Measurements from ENCODE around the gene SPIN2A.
A peak's percentile ranks its signal among the peaks of the same experiment; 100 is the strongest.
"Not testable (repeated sequence)": the region's sequence is repeated elsewhere in the genome, so short reads cannot be mapped to it uniquely, and the experiment has no call there.

Gene SPIN2A

DNA sequence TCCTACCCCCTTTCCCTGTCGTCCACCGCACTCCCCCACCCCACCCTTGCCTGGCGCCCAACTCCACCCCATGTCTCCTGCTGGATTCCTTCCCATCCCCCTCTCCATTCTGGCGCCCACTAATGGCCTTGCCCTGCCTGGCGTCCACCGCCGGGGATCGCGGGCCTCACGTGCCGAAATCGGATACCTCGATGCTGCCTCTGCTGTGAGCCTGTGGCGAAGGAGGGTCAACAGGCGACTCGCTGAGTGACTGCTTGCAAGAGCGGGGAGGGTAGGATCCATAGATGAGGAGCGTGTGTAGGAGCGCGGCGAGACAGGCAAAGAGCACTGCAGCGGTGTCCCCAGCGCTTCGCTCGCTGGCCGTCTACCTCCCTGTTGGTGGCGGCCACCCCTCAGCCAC, at the start of gene SPIN2A:
Gene SPIN2A, minus strand, starts transcription at position 325 of the 400 bp plus-strand sequence. CDS start 800 bp downstream, outside the sequence.
- DNase-seq (ENCODE audit: low spot score in 2 of 2); H3K9me3 Mint-ChIP-seq; H3K4me3 Mint-ChIP-seq; ATAC-seq (replicated peaks; ENCODE audit: extremely low read depth, poor library complexity, severe bottlenecking); H3K27ac Mint-ChIP-seq (ENCODE audit: low read depth); H3K27me3 Mint-ChIP-seq; H3K36me3 Mint-ChIP-seq (ENCODE audit: insufficient read depth): not testable (repeated sequence)
- H3K4me1 Mint-ChIP-seq: peaks cover 10% of the 10 kb centered on the region

DNA sequence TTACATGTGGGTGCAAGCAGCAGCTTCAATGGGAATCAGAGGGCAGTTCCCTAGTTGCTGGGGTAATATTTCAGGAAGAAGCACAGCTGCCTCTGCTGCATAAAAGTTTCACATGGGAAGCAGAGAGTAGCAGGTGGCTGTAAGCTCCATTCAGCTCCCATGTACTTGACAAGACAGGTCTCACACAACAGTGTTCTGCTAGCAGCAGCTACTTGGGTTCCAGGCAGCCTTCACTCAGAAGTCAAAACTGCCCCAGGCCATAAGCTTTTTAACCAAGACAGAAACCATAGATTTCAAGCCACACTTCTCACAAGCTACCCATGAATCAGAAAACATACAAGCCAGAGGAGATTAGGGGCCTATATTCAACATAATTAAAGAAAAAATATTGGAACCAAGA, 41.4 kb upstream of the SPIN2A start:
- ATAC-seq (replicated peaks; ENCODE audit: extremely low read depth, poor library complexity, severe bottlenecking): no peak
- Mint-ChIP-seq H3K27ac (ENCODE audit: low read depth) (no peak overlapping the region), H3K27me3 (no peaks in the 10 kb centered on the region)

DNA sequence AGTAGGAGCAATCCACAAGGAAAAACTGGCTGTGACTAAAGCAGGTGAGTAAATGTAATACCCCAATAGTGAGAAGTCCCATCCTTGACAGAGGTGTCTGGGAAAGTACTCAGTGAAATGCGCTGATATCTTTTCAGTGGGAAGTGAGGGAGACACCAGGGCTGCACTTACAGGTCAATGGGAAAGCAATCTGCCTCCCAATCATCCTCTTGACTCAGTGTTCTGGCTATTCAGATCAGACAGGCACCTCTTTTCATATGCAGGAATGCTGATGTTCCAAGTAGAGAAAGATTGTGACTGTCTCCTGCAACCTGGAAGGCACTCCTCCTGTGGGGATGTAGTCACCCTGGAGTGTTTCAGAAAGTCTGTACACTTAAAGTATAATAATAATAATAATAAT, 39.9 kb upstream of the SPIN2A start:
- DNase-seq (ENCODE audit: low spot score in 2 of 2) (no peak), ATAC-seq (replicated peaks; ENCODE audit: extremely low read depth, poor library complexity, severe bottlenecking) (no peak)
- Mint-ChIP-seq H3K4me3 (no peak overlapping the region), H3K27ac (ENCODE audit: low read depth) (no peak overlapping the region), H3K27me3 (no peaks in the 10 kb centered on the region), H3K9me3 (no peaks in the 10 kb centered on the region), H3K4me1 (no peaks in the 10 kb centered on the region), H3K36me3 (ENCODE audit: insufficient read depth) (no peaks in the 10 kb centered on the region)

More for the DNA sequence above, 41.4 kb upstream of the SPIN2A start:
- DNase-seq (ENCODE audit: low spot score in 2 of 2): no peak
- H3K4me3 Mint-ChIP-seq: no peak overlapping the region
- H3K36me3 Mint-ChIP-seq (ENCODE audit: insufficient read depth): no peaks in the 10 kb centered on the region
- H3K4me1 Mint-ChIP-seq: no peaks in the 10 kb centered on the region
- peaks cover 5% of the 10 kb centered on the region for H3K9me3 Mint-ChIP-seq

DNA sequence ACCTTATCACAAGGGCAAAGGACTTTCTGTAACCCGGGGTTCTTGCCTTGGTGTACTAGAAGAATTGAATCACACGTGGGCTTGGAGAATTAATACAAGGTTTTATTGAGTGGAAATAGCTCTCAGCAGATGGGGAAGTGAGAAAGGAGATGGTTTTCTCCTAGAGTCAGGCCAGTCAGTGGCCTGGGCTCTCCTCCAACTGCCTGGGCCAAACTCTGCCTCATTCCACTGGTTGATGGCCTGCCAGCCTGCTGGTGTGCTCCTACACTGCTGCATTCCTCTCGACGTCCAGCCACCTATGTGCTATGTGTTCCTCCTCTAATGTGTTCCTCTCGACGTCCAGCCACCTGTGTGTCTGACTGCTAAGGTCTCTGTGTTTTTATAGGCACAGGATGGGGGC, 35.3 kb upstream of the SPIN2A start:
- Mint-ChIP-seq H3K4me1 (no peaks in the 10 kb centered on the region), H3K4me3 (no peak overlapping the region), H3K27me3 (no peaks in the 10 kb centered on the region), H3K27ac (ENCODE audit: low read depth) (no peak overlapping the region), H3K9me3 (no peaks in the 10 kb centered on the region), H3K36me3 (ENCODE audit: insufficient read depth) (no peaks in the 10 kb centered on the region)
- DNase-seq (ENCODE audit: low spot score in 2 of 2) (no peak), ATAC-seq (replicated peaks; ENCODE audit: extremely low read depth, poor library complexity, severe bottlenecking) (no peak)

DNA sequence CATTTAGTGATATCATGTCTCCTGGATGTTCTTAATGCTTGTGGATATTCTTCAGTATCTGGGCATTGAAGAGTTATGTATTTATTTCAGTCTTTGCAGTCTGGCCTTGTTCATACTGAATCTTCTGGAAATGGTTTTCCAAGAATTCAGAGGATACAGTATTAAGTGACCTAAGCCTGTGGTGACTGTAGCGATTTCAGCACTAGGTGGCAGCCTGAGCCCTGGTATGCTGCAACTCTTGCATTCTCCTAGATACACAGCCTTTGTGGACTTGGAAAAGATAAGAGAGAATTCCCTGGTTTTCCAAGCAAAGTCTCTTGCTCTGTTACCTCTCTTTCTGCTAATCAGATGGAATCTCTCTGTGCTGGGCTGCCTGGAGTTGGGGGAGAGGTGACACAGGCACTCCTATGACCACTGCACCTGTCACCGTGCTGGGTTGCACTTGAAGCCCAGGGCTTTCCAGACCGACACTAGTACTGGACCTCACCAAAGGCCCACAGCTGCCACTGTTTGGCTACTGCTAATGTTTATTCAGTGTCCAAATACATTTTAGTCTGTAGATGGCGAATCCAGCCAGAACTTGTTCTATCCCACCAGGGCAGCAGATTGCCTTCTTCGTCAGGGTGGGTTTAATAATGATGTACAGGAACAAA, 19.3 kb upstream of the SPIN2A start:
- no peak overlapping the region for H3K27ac Mint-ChIP-seq (ENCODE audit: low read depth)
- ATAC-seq (replicated peaks; ENCODE audit: extremely low read depth, poor library complexity, severe bottlenecking): no peak
- no peaks in the 10 kb centered on the region for H3K4me1 Mint-ChIP-seq
- H3K9me3 Mint-ChIP-seq: no peaks in the 10 kb centered on the region
- no peaks in the 10 kb centered on the region for H3K27me3 Mint-ChIP-seq
- DNase-seq (ENCODE audit: low spot score in 2 of 2): no peak
- no peaks in the 10 kb centered on the region for H3K36me3 Mint-ChIP-seq (ENCODE audit: insufficient read depth)
- H3K4me3 Mint-ChIP-seq: no peak overlapping the region

DNA sequence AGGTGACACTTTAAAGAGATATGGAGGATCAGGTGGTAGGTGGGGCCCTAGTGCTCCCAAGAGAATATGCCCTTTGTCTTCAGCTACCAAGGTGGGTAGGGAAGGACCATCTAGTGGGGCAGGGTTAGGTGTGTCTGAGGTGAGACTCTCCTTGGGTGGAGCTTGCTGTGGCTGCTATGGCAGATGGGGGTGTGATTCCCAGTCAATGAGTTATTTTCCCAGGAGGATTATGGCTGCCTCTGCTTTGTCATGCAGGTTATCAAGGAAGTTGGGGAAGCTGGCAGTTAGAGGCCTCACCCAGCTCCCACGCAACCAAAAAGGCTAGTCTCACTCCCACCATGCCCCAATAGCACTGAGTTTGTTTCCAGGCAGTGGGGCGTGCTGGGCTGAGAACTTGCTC, 18.0 kb upstream of the SPIN2A start:
- Mint-ChIP-seq H3K27ac (ENCODE audit: low read depth) (no peak overlapping the region), H3K27me3 (no peaks in the 10 kb centered on the region), H3K36me3 (ENCODE audit: insufficient read depth) (no peaks in the 10 kb centered on the region), H3K9me3 (no peaks in the 10 kb centered on the region), H3K4me1 (no peaks in the 10 kb centered on the region), H3K4me3 (no peak overlapping the region)
- ATAC-seq (replicated peaks; ENCODE audit: extremely low read depth, poor library complexity, severe bottlenecking): no peak
- DNase-seq (ENCODE audit: low spot score in 2 of 2): no peak

DNA sequence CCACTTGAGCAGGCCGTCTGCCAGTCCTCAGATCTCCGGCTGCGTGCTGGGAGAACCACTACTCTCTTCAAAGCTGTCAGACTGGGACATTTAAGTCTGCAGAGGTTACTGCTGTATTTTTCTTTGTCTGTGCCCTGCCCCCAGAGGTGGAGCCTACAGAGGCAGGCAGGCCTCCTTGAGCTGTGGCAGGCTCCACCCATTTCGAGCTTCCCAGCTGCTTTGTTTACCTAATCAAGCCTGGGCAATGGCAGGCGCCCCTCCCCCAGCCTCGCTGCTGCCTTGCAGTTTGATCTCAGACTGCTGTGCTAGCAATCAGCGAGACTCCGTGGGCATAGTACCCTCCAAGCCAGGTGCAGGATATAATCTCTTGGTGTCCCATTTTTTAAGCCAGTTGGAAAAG, 15.0 kb upstream of the SPIN2A start:
- H3K27ac Mint-ChIP-seq (ENCODE audit: low read depth); H3K4me3 Mint-ChIP-seq; DNase-seq (ENCODE audit: low spot score in 2 of 2); ATAC-seq (replicated peaks; ENCODE audit: extremely low read depth, poor library complexity, severe bottlenecking); H3K9me3 Mint-ChIP-seq; H3K27me3 Mint-ChIP-seq; H3K4me1 Mint-ChIP-seq; H3K36me3 Mint-ChIP-seq (ENCODE audit: insufficient read depth): not testable (repeated sequence)

DNA sequence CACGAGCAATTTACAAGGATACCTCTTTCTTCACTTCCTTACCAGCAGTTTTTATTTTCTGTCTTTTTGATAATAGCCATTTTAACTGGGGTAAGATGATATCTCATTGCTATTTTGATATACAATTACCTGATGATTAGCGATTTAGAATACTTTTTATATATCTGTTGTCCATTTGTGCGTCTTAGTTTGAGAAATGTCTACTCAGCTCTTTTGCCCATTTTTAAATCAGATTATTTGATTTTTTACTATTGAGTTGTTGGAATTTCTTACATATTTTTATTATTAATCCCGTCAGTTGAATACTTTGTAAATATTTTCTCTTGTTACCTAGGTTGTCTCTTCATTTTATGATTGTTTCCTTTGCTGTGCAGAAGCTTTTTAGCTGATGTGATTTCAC, 1.5 kb upstream of the SPIN2A start:
- Mint-ChIP-seq H3K4me1 (peaks cover 14% of the 10 kb centered on the region), H3K27ac (ENCODE audit: low read depth) (no peak overlapping the region), H3K36me3 (ENCODE audit: insufficient read depth) (no peaks in the 10 kb centered on the region), H3K27me3 (no peaks in the 10 kb centered on the region), H3K4me3 (no peak overlapping the region), H3K9me3 (no peaks in the 10 kb centered on the region)
- DNase-seq (ENCODE audit: low spot score in 2 of 2) (no peak), ATAC-seq (replicated peaks; ENCODE audit: extremely low read depth, poor library complexity, severe bottlenecking) (no peak)

DNA sequence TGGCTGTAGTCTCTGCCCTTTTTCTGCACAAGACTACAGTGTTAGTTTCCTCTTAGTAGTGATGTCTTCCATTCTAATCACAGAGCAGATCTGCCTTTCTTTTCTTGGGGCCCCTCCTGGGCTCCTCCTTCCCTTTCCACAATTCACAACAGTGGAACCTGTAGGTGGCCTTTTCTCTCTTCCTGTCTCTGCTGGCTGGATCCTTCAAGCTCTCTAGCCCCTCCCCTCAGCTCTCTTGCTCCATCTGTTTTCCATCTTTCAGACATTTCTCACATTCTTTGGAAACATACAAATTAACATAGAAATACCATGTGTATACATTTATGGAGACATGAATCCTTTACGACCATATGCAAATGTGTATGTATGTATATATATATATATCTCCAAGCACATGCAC, 304 bp upstream of the SPIN2A start:
- Mint-ChIP-seq H3K27me3 (no peaks in the 10 kb centered on the region), H3K9me3 (no peaks in the 10 kb centered on the region), H3K4me1 (peaks cover 14% of the 10 kb centered on the region), H3K4me3 (no peak overlapping the region), H3K36me3 (ENCODE audit: insufficient read depth) (no peaks in the 10 kb centered on the region), H3K27ac (ENCODE audit: low read depth) (no peak overlapping the region)
- ATAC-seq (replicated peaks; ENCODE audit: extremely low read depth, poor library complexity, severe bottlenecking) (no peak), DNase-seq (ENCODE audit: low spot score in 2 of 2) (no peak)

DNA sequence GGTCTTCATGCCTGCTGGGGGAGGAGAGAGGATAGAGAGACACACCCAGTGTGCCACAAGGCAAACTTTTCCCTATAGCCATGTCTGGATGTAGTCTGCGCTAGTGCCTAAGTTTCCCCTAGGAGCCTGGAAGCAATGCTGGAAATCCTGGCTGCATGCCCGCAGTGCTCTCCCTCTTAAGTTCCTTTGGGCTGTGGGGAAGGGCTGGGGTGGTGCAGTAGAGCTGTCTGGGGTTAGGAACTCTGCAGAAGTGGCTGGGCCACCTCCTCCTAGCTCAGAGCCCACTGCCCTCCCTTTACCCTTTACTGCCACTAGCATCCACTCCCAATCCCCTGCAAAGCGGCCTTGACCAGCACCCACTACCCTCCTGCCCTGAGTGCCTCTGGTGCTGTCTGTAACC, 608 bp downstream of the SPIN2A start:
- ATAC-seq (replicated peaks; ENCODE audit: extremely low read depth, poor library complexity, severe bottlenecking); H3K4me3 Mint-ChIP-seq; H3K36me3 Mint-ChIP-seq (ENCODE audit: insufficient read depth); H3K27ac Mint-ChIP-seq (ENCODE audit: low read depth); DNase-seq (ENCODE audit: low spot score in 2 of 2); H3K4me1 Mint-ChIP-seq; H3K9me3 Mint-ChIP-seq; H3K27me3 Mint-ChIP-seq: not testable (repeated sequence)

DNA sequence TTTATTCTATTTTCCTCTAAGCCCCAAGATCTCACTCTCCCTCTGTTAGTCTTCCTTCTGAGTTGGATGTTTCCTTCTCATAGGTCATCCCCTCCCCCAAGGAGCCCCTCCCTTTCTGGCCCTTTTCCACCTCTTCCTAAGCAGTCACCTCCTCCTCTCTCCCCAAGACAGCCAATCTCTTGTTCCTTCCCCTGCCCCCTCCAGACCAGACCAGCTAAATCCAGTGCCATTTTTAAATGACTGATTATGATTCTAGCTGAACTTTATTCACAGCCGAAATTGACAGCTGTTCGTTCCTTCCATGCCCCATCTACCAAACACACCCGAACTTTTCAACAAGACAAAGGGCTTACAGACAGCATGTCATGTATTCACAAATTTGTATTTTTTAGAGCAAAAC, 1.9 kb downstream of the SPIN2A start:
- Mint-ChIP-seq H3K9me3 (no peaks in the 10 kb centered on the region), H3K4me1 (peaks cover 6% of the 10 kb centered on the region)
- no peak for ATAC-seq (replicated peaks; ENCODE audit: extremely low read depth, poor library complexity, severe bottlenecking)

DNA sequence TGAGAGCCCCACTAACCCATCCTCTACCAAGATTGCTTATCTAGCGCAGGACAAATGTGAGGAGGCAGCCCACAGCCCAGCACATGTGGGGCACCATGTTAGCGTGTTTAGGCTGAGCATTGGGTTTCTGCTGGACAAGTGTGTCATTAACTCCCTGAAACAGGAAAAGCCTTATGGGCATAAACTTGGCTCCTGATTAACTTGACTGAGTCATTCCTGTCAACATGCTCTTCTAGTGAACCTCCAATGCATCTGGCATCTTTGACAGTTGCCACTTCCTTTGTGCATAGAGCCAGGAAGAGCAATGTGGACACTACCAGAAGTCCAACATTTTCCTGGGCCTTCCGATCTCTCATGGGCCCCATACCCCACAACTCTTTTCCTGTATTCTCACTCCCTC, 2.5 kb downstream of the SPIN2A start:
- Mint-ChIP-seq H3K4me3 (no peak overlapping the region), H3K9me3 (no peaks in the 10 kb centered on the region), H3K4me1 (peaks cover 6% of the 10 kb centered on the region), H3K27ac (ENCODE audit: low read depth) (no peak overlapping the region), H3K36me3 (ENCODE audit: insufficient read depth) (no peaks in the 10 kb centered on the region), H3K27me3 (no peaks in the 10 kb centered on the region)
- DNase-seq (ENCODE audit: low spot score in 2 of 2): no peak
- no peak for ATAC-seq (replicated peaks; ENCODE audit: extremely low read depth, poor library complexity, severe bottlenecking)

More for the DNA sequence above, 1.9 kb downstream of the SPIN2A start:
- no peak for DNase-seq (ENCODE audit: low spot score in 2 of 2)
- Mint-ChIP-seq H3K27me3 (no peaks in the 10 kb centered on the region), H3K4me3 (no peak overlapping the region), H3K36me3 (ENCODE audit: insufficient read depth) (no peaks in the 10 kb centered on the region), H3K27ac (ENCODE audit: low read depth) (peak overlapping the region; percentile 1)

DNA sequence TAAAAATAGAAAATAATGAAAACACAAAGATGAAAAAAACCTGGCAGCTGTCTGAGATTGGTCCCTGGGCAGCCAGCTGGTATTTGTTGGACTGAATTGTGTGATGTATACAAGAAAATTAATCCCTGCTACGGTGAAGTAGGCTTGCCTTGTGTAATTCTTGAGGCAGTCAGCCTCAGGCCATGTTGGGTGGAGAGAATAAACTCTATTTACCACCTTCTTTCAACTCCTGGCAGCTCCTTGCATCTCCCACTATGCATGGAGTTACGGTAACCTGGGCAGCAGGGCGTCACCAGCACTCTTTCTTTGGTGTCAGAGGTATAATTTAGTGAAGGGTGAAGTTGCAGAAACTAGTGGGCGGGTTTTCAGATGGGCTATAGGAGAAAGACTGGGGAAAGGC, 3.5 kb downstream of the SPIN2A start:
- DNase-seq (ENCODE audit: low spot score in 2 of 2) (no peak), ATAC-seq (replicated peaks; ENCODE audit: extremely low read depth, poor library complexity, severe bottlenecking) (no peak)
- Mint-ChIP-seq H3K4me3 (no peak overlapping the region), H3K9me3 (no peaks in the 10 kb centered on the region), H3K36me3 (ENCODE audit: insufficient read depth) (no peaks in the 10 kb centered on the region), H3K27me3 (no peaks in the 10 kb centered on the region), H3K4me1 (peaks cover 6% of the 10 kb centered on the region), H3K27ac (ENCODE audit: low read depth) (no peak overlapping the region)

DNA sequence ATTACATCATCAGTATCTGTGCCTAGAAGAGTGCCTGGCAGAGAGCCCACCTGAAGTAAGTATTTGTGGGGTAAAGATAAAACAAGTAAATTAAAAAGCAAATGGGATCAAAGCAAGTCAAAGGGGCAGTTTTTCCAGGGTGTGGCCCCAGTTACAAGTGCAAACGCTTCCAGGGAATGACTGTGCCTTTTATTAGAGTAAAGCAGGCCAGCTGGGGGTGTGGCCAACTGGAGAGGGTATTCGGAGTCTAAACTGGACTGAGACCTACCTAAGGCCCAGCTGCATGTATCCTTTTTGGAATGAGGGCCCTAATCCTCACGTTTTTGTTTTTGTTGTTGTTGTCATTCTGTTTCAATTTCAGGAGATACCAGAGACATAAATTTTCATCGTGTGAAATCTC, 3.9 kb downstream of the SPIN2A start:
- H3K27ac Mint-ChIP-seq (ENCODE audit: low read depth); H3K9me3 Mint-ChIP-seq: not testable (repeated sequence)

More for the DNA sequence above, 3.9 kb downstream of the SPIN2A start:
- H3K27me3 Mint-ChIP-seq; H3K36me3 Mint-ChIP-seq (ENCODE audit: insufficient read depth); DNase-seq (ENCODE audit: low spot score in 2 of 2); H3K4me3 Mint-ChIP-seq; ATAC-seq (replicated peaks; ENCODE audit: extremely low read depth, poor library complexity, severe bottlenecking); H3K4me1 Mint-ChIP-seq: not testable (repeated sequence)
